Measurements from ENCODE around the gene COL17A1.

COL17A1 gene

DNA sequence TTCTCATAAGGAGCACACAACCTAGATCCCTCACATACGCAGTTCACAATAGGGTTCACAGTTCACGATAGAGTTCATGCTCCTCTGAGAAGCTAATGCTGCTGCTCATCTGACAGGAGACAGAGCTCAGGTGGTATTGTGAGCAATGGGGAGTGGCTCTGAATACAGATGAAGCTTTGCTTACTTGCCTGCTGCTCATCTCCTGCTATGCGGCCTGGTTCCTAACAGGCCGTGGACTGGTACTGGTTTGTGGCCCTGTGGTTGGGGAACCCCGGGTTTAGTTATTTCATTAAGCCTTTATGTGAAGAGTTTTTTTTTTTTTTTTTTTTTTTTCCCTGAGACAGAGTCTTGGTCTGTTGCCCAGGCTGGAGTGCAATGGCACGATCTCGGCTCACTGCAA is 99.3 kb downstream of the COL17A1 start:
- Histone ChIP-seq H3F3A (ENCODE audit: insufficient read depth, low read length) (no peaks in the 10 kb centered on the region; the same call in 1 of the 2 replicates), H3K79me2 (ENCODE audit: insufficient read depth, low read length) (peaks cover 17% of the 10 kb centered on the region), H2AFZ (ENCODE audit: low read length) (no peak overlapping the region), H3K27ac (ENCODE audit: low read depth, low read length, poor library complexity, severe bottlenecking) (peak overlapping the region; percentile 2), H3K27me3 (ENCODE audit: insufficient read depth, low read length) (no peaks in the 10 kb centered on the region), H3K4me3 (ENCODE audit: low read depth, low read length, poor library complexity, severe bottlenecking) (no peak overlapping the region), H3K9me2 (ENCODE audit: low read depth, low read length) (no peaks in the 10 kb centered on the region), H3K9me3 (ENCODE audit: low read length) (no peaks in the 10 kb centered on the region), H3K4me1 (ENCODE audit: insufficient read depth, low read length, severe bottlenecking) (peaks cover 65% of the 10 kb centered on the region), H4K20me1 (ENCODE audit: insufficient read depth, low read length) (no peaks in the 10 kb centered on the region), H3K36me3 (ENCODE audit: insufficient read depth, low read length) (no peaks in the 10 kb centered on the region), H3K9ac (ENCODE audit: low read length) (no peak overlapping the region), H3K4me2 (ENCODE audit: low read length) (no peak overlapping the region)
- TF ChIP-seq, protein P1, sequence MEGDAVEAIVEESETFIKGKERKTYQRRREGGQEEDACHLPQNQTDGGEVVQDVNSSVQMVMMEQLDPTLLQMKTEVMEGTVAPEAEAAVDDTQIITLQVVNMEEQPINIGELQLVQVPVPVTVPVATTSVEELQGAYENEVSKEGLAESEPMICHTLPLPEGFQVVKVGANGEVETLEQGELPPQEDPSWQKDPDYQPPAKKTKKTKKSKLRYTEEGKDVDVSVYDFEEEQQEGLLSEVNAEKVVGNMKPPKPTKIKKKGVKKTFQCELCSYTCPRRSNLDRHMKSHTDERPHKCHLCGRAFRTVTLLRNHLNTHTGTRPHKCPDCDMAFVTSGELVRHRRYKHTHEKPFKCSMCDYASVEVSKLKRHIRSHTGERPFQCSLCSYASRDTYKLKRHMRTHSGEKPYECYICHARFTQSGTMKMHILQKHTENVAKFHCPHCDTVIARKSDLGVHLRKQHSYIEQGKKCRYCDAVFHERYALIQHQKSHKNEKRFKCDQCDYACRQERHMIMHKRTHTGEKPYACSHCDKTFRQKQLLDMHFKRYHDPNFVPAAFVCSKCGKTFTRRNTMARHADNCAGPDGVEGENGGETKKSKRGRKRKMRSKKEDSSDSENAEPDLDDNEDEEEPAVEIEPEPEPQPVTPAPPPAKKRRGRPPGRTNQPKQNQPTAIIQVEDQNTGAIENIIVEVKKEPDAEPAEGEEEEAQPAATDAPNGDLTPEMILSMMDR (IDR thresholded peaks at IDR 0.05; ENCODE audit: low read length) = no peak
- no peak for TF ChIP-seq EZH2 (IDR thresholded peaks at IDR 0.05; ENCODE audit: borderline replicate concordance, low read length)

GRCh38 chr10:103985726-103986125 is 100.0 kb downstream of the COL17A1 start:
- Histone ChIP-seq H3K79me2 (ENCODE audit: insufficient read depth, low read length) (peaks cover 22% of the 10 kb centered on the region), H3K4me1 (ENCODE audit: insufficient read depth, low read length, severe bottlenecking) (peaks cover 65% of the 10 kb centered on the region), H3K27me3 (ENCODE audit: insufficient read depth, low read length) (no peaks in the 10 kb centered on the region), H3K36me3 (ENCODE audit: insufficient read depth, low read length) (no peaks in the 10 kb centered on the region), H3K27ac (ENCODE audit: low read depth, low read length, poor library complexity, severe bottlenecking) (no peak overlapping the region), H3K4me2 (ENCODE audit: low read length) (no peak overlapping the region), H4K20me1 (ENCODE audit: insufficient read depth, low read length) (no peaks in the 10 kb centered on the region), H3K4me3 (ENCODE audit: low read depth, low read length, poor library complexity, severe bottlenecking) (no peak overlapping the region), H3F3A (ENCODE audit: insufficient read depth, low read length) (no peaks in the 10 kb centered on the region; the same call in 1 of the 2 replicates), H3K9me2 (ENCODE audit: low read depth, low read length) (no peaks in the 10 kb centered on the region), H3K9ac (ENCODE audit: low read length) (no peak overlapping the region), H3K9me3 (ENCODE audit: low read length) (no peaks in the 10 kb centered on the region), H2AFZ (ENCODE audit: low read length) (no peak overlapping the region)
- TF ChIP-seq, protein P1 (IDR thresholded peaks at IDR 0.05; ENCODE audit: low read length) = no peak
- no peak for TF ChIP-seq EZH2 (IDR thresholded peaks at IDR 0.05; ENCODE audit: borderline replicate concordance, low read length)

- H3K4me1 ChIP-seq (ENCODE audit: insufficient read depth, low read length, severe bottlenecking) = peaks cover 69% of the 10 kb centered on the region
- peak overlapping the region; percentile 21 for H3K4me3 ChIP-seq (ENCODE audit: low read depth, low read length, poor library complexity, severe bottlenecking)
- no peaks in the 10 kb centered on the region for H4K20me1 ChIP-seq (ENCODE audit: insufficient read depth, low read length)
- no peak overlapping the region for H2AFZ ChIP-seq (ENCODE audit: low read length)
- H3K9me2 ChIP-seq (ENCODE audit: low read depth, low read length) = no peaks in the 10 kb centered on the region
- peaks cover 41% of the 10 kb centered on the region for H3K79me2 ChIP-seq (ENCODE audit: insufficient read depth, low read length)
- no peaks in the 10 kb centered on the region for H3K27me3 ChIP-seq (ENCODE audit: insufficient read depth, low read length)
- peak overlapping the region; percentile 16; the same call in 1 of the 2 replicates for H3K9ac ChIP-seq (ENCODE audit: low read length)
- no peaks in the 10 kb centered on the region for H3K9me3 ChIP-seq (ENCODE audit: low read length)
- no peaks in the 10 kb centered on the region for H3K36me3 ChIP-seq (ENCODE audit: insufficient read depth, low read length)
- peak overlapping the region; percentile 74 for H3K27ac ChIP-seq (ENCODE audit: low read depth, low read length, poor library complexity, severe bottlenecking)
- TF ChIP-seq, protein P1 (IDR thresholded peaks at IDR 0.05; ENCODE audit: low read length) = no peak
- peak overlapping the region; percentile 49 for H3K4me2 ChIP-seq (ENCODE audit: low read length)
- no peaks in the 10 kb centered on the region; the same call in 1 of the 2 replicates for H3F3A ChIP-seq (ENCODE audit: insufficient read depth, low read length)
Measured at GRCh38 chr10:103983367-103983911, 102.2 kb downstream of the COL17A1 start.
